HepG2 (cell line): Measurements from ENCODE around the gene IL21R. TPM values are rescaled to one million over a fixed set of nuclear protein-coding genes. Genes with fewer than 3 reads are reported as not detected.
A peak's percentile ranks its signal among the peaks of the same experiment; 100 is the strongest.

Experiments
- CCDC6 ChIP-seq: sonication (generic); formaldehyde crosslinking; IDR thresholded peaks from 2 replicates; pipeline ENCODE4 v1.8.1; 2022; ENCODE audit warnings: mild to moderate bottlenecking, missing genetic modification reagents, moderate library complexity
- ESRRA ChIP-seq: sonication (generic); formaldehyde crosslinking; IDR thresholded peaks from 2 replicates; pipeline ENCODE4 v1.5.1; 2020; ENCODE audit warnings: mild to moderate bottlenecking, low read depth, missing genetic modification reagents
- FUBP1 ChIP-seq: sonication (generic); formaldehyde crosslinking; IDR thresholded peaks from 2 replicates; pipeline ENCODE4 v1.5.1; 2020; ENCODE audit warnings: missing genetic modification reagents, mild to moderate bottlenecking, borderline replicate concordance
- GMEB2 ChIP-seq: IDR thresholded peaks from 2 replicates; pipeline ENCODE4 v1.6.1; 2016; ENCODE audit warnings: missing biosample characterization, missing genetic modification reagents, low read depth
- HOXA7 ChIP-seq: sonication (generic); formaldehyde crosslinking; IDR thresholded peaks from 2 replicates; pipeline ENCODE4 v1.8.1; 2022; ENCODE audit warnings: mild to moderate bottlenecking, missing genetic modification reagents, moderate library complexity
- RXRB ChIP-seq: IDR thresholded peaks from 2 replicates; pipeline ENCODE4 v1.6.1; 2016; ENCODE audit warnings: borderline replicate concordance, missing genetic modification reagents, missing compliant biosample characterization
- THAP7 ChIP-seq: sonication (generic); formaldehyde crosslinking; IDR thresholded peaks from 2 replicates; pipeline ENCODE4 v1.8.1; 2023; ENCODE audit warnings: mild to moderate bottlenecking, missing genetic modification reagents
- ZBTB4 ChIP-seq: sonication (generic); formaldehyde crosslinking; IDR thresholded peaks from 2 replicates; pipeline ENCODE4 v1.4.0; 2020; ENCODE audit warnings: missing genetic modification reagents, mild to moderate bottlenecking, borderline replicate concordance
- ZEB1 ChIP-seq: IDR thresholded peaks from 2 replicates; pipeline ENCODE4 v1.6.1; 2012; ENCODE audit warnings: mild to moderate bottlenecking, low read depth, inconsistent platforms; ENCODE audit not compliant: insufficient replicate concordance
- ZNF138 ChIP-seq: sonication (generic); formaldehyde crosslinking; IDR thresholded peaks from 2 replicates; pipeline ENCODE4 v1.5.0; 2020; ENCODE audit warnings: mild to moderate bottlenecking, low read depth, missing genetic modification reagents
- ZNF652 ChIP-seq: IDR thresholded peaks from 2 replicates; pipeline ENCODE4 v1.6.1; 2016; ENCODE audit warnings: low read depth, borderline replicate concordance
- ZNF891 ChIP-seq: sonication (generic); formaldehyde crosslinking; IDR thresholded peaks from 2 replicates; pipeline ENCODE4 v1.5.0; 2020; ENCODE audit warnings: mild to moderate bottlenecking, missing genetic modification reagents
- polyA plus RNA-seq, 8 experiments: library from polyadenylated mRNA; depleted of rRNA in 3 of 8; stranded (reverse) in 7 of 8; unstranded in 1 of 8; fragments of >200 nt; fragmentation: Illumina TruSeq in 4 of 8; extraction: Trizol in 4 of 8; gene quantifications; 2 replicates each; pipeline versions ENCODE4 v1.2.1 to v1.2.3, GENCODE V29; 2011 to 2016; ENCODE audit warnings: low read depth in 4 of 8, missing spikeins in 1 of 8, mixed read lengths in 1 of 8; ENCODE audit not compliant: insufficient read depth in 1 of 8
- total RNA-seq, 5 experiments: library from RNA; depleted of rRNA; stranded (reverse); fragments of >200 nt; fragmentation: Illumina TruSeq; extraction: Trizol; gene quantifications; 2 replicates each; pipeline ENCODE4 v1.2.3, GENCODE V29; 2016; ENCODE audit warnings: low read depth in 1 of 5

Gene IL21R
- total and polyA plus RNA-seq, 2 of the 13 experiments (the other 11 are each of a cell fraction or from before 2014, with no cell fraction given), result 0.49 to 0.64 TPM

- TF ChIP-seq CCDC6, result no peak
- no peak for TF ChIP-seq THAP7
- no peak for TF ChIP-seq HOXA7 (CRISPR knock-in tag)
- TF ChIP-seq ZEB1, result no peak
- 0 out of 2 replicates have a peak, but pooled peaks have one; percentile 42 for TF ChIP-seq ESRRA
- no peak for TF ChIP-seq GMEB2 (CRISPR knock-in tag)
- no peak for TF ChIP-seq ZNF652 (CRISPR knock-in tag)
- no peak for TF ChIP-seq RXRB (CRISPR knock-in tag)
- no peak for TF ChIP-seq ZNF138 (CRISPR knock-in tag)
- no peak for TF ChIP-seq FUBP1
- TF ChIP-seq ZNF891, result no peak
- TF ChIP-seq ZBTB4 (CRISPR knock-in tag), result no peak
These were observed 46.8 kb downstream of the IL21R start (continued) for GRCh38 chr16:27448532-27449433.
